IPS-NIHi11 (cell line): ENCODE data around the gene SFSWAP.
"Not testable (repeated sequence)": the region's sequence is repeated elsewhere in the genome, so short reads cannot be mapped to it uniquely, and the experiment has no call there.

Experiments used
- DNase-seq: peaks from one replicate; pipeline ENCODE4 v3.0.0; 2012; ENCODE audit warnings: mixed read lengths, low spot score

SFSWAP gene

DNA sequence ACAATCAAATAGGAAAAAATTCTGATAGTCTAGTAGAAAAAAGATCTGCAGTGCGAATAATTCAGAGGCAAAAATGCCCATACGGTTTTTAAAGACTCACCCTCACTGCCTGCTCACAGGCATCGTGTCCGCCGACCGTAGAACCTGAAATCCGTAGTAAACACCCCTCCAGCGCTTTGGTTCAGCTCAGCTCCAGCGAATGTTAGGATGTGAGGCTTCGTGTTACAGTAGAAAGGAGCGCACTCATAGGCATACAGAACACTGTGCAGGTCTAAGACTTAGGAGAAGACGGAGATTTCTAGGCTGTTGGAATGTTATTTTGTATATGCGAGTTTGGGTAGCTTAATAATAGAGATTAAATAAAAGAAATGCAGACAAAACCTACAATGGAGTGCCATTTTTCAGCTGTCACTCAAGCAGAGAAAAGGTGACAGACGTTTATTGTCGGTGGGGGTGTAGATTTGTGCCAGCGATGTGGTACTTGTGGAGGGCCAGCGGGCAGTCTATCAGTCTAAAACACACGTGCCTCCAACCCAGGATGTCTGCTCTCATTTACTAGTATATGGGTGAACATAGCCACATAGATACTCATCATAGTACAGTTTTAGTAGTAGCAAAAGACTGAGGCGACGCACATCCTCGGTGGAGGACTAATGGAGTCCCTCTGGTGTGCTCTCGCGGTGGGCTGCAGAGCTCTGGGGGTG, 25.7 kb downstream of the SFSWAP start:
- no peak for DNase-seq

GRCh38 chr12:131737150-131737827, 26.4 kb downstream of the SFSWAP start:
- DNase-seq = peak; percentile 75

- DNase-seq = no peak
These were observed 27.3 kb downstream of the SFSWAP start for GRCh38 chr12:131738196-131738595.

DNA sequence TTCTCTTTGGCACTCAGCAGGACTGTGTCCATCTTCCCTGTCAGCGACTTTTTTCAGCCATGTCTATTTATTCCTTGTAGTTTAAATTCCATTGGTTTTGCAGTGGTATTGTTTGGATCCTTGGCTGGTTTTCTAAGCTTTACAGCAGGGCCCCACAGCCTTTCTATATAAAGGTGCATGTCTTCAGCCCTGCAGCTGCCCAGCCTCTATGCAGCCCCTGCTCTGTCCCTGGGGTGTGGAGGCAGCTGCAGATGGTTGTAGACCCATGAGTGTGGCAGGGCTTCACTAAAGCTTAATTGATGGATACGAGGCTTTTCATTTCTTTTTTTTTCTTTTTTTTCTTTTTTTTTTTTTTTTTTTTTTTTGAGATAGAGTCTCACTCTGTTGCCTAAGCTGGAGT, 29.7 kb downstream of the SFSWAP start:
- DNase-seq = no peak

- DNase-seq = not testable (repeated sequence)
These were observed 31.9 kb downstream of the SFSWAP start for GRCh38 chr12:131742761-131743160.

GRCh38 chr12:131743410-131743809, 32.5 kb downstream of the SFSWAP start:
- DNase-seq = not testable (repeated sequence)

DNA sequence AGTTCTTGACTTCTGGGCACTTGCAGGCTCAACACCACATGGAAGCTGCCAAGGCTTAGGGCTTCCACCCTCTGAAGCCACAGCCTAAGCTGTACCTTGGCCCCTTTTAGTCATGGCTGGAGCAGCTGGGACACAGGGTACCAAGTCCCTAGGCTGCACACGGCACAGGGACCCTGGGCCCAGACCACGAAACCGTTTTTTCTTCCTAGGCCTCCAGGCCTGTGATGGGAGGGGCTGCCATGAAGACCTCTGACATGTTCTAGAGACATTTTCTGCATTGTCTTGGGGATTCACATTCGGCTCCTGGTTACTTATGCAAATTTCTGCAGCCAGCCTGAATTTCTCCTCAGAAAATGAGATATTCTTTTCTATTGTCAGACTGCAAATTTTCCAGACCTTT, 33.0 kb downstream of the SFSWAP start:
- DNase-seq = not testable (repeated sequence)

DNA sequence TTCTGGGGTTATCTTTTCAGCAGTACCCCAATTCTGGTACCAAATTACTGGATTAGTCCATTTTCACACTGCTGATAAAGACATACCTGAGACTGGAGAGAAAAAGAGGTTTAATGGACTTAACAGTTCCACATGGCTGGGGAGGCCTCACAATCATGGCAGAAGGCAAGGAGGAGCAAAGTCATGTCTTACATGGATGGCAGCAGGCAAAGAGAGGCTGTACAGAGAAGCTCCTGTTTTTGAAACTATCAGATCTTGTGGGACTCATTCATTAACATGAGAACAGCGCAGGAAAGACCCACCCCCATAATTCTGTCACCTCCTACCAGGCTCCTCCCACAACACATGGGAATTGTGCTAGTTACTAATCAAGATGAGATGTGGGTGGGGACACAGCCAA, 33.8 kb downstream of the SFSWAP start:
- not testable (repeated sequence) for DNase-seq

DNA sequence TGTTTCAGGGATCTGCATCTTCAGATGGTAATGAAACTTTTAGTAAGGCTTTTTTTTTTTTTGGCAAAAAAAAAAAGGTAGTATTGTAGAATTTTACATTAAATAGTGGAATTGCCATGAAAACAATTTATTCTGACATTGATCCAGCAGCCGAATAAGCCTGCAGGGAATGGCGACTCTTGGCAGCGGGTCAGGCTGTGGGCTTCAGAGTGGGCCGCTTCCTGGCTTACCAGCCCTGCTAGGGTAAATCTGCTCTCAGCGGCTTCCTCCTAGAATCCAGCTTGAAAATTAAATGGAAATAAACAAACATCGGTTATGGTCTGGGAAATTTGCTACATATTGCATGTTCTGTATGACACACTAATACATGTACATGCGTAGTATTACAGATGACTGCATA, 34.8 kb downstream of the SFSWAP start:
- DNase-seq = no peak

DNA sequence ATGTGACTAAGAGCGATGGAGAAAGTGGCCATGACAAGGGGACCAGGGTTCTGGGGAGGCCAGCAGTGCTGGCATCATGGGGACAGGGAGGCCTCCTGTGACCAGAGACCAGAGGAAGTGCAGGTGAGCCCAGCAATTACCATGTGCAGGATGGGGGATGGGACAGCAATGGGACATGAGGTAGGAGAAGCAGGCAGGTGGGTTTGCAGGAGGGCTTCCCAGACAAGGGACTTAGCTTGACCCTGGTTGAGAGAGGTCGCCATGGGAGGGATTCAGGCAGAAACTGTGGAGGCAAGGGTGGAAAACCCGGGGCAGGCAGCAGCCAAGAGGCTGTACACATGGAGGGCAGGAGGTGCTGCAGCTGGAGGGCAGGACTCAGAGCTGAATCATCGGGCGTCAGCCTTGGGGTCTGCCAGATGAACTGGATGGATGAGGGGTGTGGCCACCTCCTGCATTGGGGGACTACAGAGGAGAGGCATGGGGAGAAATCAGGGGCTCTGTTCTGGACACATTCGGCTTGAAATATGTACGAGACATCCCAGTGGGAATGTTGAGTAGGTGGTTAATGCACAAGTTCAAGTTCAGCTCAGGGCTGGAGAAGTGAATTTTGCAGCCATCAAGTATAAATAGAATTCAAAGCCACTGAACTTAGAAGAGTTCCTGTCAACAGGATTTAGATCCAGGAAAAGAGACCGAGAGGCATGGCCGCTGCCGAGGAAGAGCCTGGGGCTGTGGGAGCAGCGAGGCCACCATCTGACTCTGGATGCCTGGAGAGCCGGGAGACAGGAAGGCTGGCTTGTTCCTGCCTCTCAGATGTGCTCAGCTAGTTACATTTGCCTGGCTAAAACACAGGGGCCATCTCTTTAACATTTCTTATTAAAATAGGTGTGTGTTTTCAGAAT, 36.6 kb downstream of the SFSWAP start:
- DNase-seq = no peak

DNA sequence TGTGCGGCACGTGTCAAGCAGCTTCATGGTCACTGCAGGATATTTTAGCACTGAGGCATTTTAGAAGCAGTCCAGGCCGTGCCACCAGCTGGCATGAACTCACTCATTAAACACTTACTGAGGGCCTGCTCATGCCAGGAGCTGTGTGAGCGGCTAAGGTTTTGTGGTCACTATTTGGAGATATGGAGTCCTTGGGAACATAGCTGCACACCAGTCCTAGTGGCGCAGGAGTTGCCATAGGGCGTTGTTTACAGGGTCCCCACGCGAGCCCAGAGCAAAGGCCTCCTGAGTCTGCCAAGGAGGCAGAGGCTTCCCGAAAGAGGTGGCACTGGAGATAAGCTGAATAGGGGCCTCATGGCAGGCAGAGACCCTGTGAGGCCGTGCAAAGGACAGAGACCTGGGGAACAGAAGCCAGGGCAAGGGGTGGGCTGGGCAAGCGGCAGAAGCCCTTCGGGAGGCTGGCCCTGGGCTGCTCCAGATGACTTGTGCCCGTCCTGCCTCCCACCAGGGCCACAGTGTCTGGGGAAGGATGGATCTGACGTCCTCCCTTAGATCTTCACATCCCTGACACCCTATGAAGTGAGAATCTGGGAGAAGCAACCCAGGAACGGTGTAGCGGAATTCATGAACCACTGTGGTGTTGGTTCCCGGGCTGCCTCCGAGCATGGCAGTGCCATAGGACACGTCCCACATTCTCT, 38.9 kb downstream of the SFSWAP start:
- DNase-seq = no peak

GRCh38 chr12:131751335-131751734, 40.4 kb downstream of the SFSWAP start:
- DNase-seq = no peak

- peak; percentile 67 for DNase-seq
These were observed 41.6 kb downstream of the SFSWAP start for GRCh38 chr12:131752451-131752850.

GRCh38 chr12:131753005-131753404, 42.1 kb downstream of the SFSWAP start:
- no peak for DNase-seq

- DNase-seq = no peak
These were observed 42.9 kb downstream of the SFSWAP start for GRCh38 chr12:131753757-131754156.

DNA sequence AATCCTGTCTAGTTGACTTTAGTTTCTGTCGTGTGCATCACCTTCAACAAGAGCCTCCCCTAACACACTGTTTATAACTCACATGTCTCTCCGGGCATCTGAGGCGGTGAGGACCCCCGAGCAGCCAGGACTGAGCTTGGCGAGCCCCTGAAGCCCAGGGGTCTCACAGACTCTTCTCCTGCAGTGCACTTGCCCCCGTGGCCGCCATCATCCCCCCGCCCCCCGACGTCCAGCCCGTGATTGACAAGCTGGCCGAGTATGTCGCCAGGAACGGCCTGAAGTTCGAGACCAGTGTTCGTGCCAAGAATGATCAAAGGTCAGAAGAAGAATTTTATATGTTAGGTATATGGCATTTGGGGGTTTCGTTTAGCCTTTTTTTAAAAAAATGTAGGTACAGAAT, 43.3 kb downstream of the SFSWAP start:
- DNase-seq = no peak

- DNase-seq = peak; percentile 76
These were observed 44.6 kb downstream of the SFSWAP start for GRCh38 chr12:131755305-131756113.

DNA sequence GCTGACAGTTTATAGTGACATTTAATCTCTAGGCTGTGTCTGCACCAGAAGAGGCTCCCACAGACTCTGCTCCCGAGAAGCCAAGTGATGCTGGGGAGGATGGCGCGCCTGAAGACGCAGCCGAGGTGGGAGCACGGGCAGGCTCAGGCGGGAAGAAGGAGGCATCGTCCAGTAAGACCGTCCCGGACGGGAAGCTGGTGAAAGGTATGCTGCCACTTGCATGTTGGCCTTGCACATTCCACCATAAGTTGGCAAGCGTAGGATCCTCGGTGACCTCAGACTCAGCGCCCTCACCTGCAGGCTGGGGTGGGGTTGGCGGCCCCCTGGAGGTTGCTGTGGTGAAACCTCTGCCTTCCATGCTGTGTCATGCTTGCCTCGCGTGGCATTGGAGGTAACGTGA, 45.6 kb downstream of the SFSWAP start:
- DNase-seq = no peak

- DNase-seq = no peak
These were observed 46.2 kb downstream of the SFSWAP start for GRCh38 chr12:131757111-131757510.

GRCh38 chr12:131758016-131758739, 47.3 kb downstream of the SFSWAP start:
- DNase-seq = no peak

DNA sequence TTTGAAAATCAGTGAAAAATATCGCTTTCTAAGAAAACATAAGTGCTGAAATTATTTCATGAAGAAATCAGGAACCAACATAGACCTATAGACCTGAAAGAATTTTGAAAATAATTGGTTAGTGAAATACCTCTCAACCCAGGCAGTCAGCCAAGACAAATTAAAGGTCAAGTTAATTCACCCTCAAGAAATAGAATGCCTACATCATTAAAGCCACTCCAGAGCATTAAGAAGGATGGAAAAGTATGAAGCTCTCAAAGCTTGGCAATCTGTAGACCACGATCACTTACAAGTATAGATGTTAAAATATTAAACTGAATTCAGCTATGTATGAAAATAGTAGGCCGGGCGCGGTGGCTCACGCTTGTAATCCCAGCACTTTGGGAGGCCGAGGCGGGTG, 48.3 kb downstream of the SFSWAP start:
- DNase-seq = no peak
